Measurements from ENCODE around the gene REEP5. TPM values are rescaled to one million over a fixed set of nuclear protein-coding genes. Genes with fewer than 3 reads are reported as not detected.

The REEP5 gene
- total RNA-seq, 1 experiment from 2014 or later, result 50.5 TPM

DNA sequence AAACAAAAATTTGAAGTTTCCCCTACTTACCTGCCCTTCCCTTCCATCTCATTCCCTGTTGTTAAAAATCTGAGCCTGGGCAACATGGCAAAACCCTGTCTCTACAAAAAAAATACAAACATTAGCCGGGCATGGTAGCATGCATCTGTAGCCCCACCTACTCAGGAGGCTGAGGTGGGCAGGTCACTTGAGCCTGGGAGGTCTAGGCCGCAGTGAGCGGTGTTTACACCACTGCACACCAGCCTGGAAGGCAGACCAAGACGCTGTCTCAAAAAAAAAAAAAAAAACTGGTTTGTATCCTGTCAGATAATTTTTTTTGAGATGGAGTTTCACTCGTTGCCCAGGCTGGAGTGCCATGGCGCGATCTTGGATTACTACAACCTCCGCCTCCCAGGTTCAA lies 16.3 kb upstream of the REEP5 start:
- H3K4me1 ChIP-seq (ENCODE audit: insufficient read depth, low read length, poor library complexity, severe bottlenecking), result no peaks in the 10 kb centered on the region
- DNase-seq (ENCODE audit: low spot score), result no peak
- H3K4me3 ChIP-seq (ENCODE audit: low read depth, low read length, poor library complexity, severe bottlenecking), result no peak overlapping the region
- CTCF ChIA-PET, result no interaction called here
- H3K27me3 ChIP-seq (replicated peaks; ENCODE audit: insufficient read depth, low read depth, low read length, poor library complexity), result no peaks in the 10 kb centered on the region
- intact Hi-C loops (cut with micrococcal nuclease; ENCODE audit: unreplicated experiment), result no loop called here
- BruUV-seq (replicated peaks), result no TSS peak
- no peak for TF ChIP-seq EZH2 (IDR thresholded peaks at IDR 0.05; ENCODE audit: borderline replicate concordance, low read depth, low read length, poor library complexity, severe bottlenecking)
- TF ChIP-seq, protein P1, sequence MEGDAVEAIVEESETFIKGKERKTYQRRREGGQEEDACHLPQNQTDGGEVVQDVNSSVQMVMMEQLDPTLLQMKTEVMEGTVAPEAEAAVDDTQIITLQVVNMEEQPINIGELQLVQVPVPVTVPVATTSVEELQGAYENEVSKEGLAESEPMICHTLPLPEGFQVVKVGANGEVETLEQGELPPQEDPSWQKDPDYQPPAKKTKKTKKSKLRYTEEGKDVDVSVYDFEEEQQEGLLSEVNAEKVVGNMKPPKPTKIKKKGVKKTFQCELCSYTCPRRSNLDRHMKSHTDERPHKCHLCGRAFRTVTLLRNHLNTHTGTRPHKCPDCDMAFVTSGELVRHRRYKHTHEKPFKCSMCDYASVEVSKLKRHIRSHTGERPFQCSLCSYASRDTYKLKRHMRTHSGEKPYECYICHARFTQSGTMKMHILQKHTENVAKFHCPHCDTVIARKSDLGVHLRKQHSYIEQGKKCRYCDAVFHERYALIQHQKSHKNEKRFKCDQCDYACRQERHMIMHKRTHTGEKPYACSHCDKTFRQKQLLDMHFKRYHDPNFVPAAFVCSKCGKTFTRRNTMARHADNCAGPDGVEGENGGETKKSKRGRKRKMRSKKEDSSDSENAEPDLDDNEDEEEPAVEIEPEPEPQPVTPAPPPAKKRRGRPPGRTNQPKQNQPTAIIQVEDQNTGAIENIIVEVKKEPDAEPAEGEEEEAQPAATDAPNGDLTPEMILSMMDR (conservative IDR thresholded peaks at IDR 0.05; ENCODE audit: low read depth, low read length), result no peak
- POLR2A ChIA-PET (ENCODE audit: low non-redundant PET), result interaction anchor here (0.7 kb wide), 1 partner anchor 38 kb away, joined by 4 read pairs; the partner anchor contains the start of gene DCP2
- no peaks in the 10 kb centered on the region for H3K9me3 ChIP-seq (ENCODE audit: low read depth, low read length, poor library complexity, severe bottlenecking)
- no peaks in the 10 kb centered on the region for H3K36me3 ChIP-seq (ENCODE audit: insufficient read depth, low read length, poor library complexity, severe bottlenecking)
- H3K27ac ChIP-seq (ENCODE audit: low read depth, low read length, poor library complexity, severe bottlenecking), result no peak overlapping the region

DNA sequence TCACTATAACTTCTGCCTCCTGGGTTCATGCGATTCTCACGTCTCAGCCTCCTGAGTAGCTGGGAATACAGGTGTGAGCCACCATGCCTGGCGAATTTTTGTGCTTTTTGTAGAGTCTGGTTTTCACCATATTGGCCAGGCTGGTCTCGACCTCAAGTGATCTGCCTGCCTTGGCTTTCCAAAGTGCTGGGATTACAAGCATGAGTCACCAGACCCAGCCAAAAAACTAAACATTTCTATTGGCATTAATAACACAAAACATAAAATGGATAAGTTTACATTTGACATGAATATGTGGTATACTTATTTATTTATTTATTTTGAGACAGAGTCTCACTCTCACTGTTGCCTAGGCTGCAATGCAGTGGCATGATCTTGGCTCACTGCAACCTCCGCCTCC lies 13.6 kb upstream of the REEP5 start:
- no peak for DNase-seq (ENCODE audit: low spot score)
- H3K9me3 ChIP-seq (ENCODE audit: low read depth, low read length, poor library complexity, severe bottlenecking), result no peaks in the 10 kb centered on the region
- TF ChIP-seq EZH2 (IDR thresholded peaks at IDR 0.05; ENCODE audit: borderline replicate concordance, low read depth, low read length, poor library complexity, severe bottlenecking), result no peak
- TF ChIP-seq, protein P1 (conservative IDR thresholded peaks at IDR 0.05; ENCODE audit: low read depth, low read length), result no peak
- BruUV-seq (replicated peaks), result no TSS peak
- H3K27me3 ChIP-seq (replicated peaks; ENCODE audit: insufficient read depth, low read depth, low read length, poor library complexity), result no peaks in the 10 kb centered on the region
- no peak overlapping the region for H3K4me3 ChIP-seq (ENCODE audit: low read depth, low read length, poor library complexity, severe bottlenecking)
- intact Hi-C loops (cut with micrococcal nuclease; ENCODE audit: unreplicated experiment), result no loop called here
- H3K36me3 ChIP-seq (ENCODE audit: insufficient read depth, low read length, poor library complexity, severe bottlenecking), result no peaks in the 10 kb centered on the region
- H3K4me1 ChIP-seq (ENCODE audit: insufficient read depth, low read length, poor library complexity, severe bottlenecking), result no peaks in the 10 kb centered on the region
- ChIA-PET CTCF (no interaction called here), POLR2A (ENCODE audit: low non-redundant PET) (no interaction called here)
- no peak overlapping the region for H3K27ac ChIP-seq (ENCODE audit: low read depth, low read length, poor library complexity, severe bottlenecking)

DNA sequence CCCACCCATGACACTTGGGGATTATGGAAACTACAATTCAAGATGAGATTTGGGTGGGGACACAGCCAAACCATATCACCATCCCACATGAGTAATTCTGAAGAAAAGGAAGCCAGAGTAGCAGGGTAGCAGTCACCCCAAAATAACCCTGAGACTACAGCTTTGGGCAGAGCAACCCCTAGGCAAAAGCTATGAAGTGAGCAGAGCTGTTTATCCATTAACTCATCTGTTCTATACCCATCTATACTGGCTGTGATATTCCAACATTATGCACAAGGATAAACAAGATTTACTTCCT lies 12.3 kb upstream of the REEP5 start:
- CTCF ChIA-PET, result no interaction called here
- Histone ChIP-seq H3K36me3 (ENCODE audit: insufficient read depth, low read length, poor library complexity, severe bottlenecking) (no peaks in the 10 kb centered on the region), H3K4me1 (ENCODE audit: insufficient read depth, low read length, poor library complexity, severe bottlenecking) (no peaks in the 10 kb centered on the region), H3K4me3 (ENCODE audit: low read depth, low read length, poor library complexity, severe bottlenecking) (no peak overlapping the region), H3K27me3 (replicated peaks; ENCODE audit: insufficient read depth, low read depth, low read length, poor library complexity) (no peaks in the 10 kb centered on the region), H3K9me3 (ENCODE audit: low read depth, low read length, poor library complexity, severe bottlenecking) (no peaks in the 10 kb centered on the region), H3K27ac (ENCODE audit: low read depth, low read length, poor library complexity, severe bottlenecking) (no peak overlapping the region)
- POLR2A ChIA-PET (ENCODE audit: low non-redundant PET), result no interaction called here
- DNase-seq (ENCODE audit: low spot score), result no peak
- intact Hi-C loops (cut with micrococcal nuclease; ENCODE audit: unreplicated experiment), result no loop called here
- TF ChIP-seq EZH2 (IDR thresholded peaks at IDR 0.05; ENCODE audit: borderline replicate concordance, low read depth, low read length, poor library complexity, severe bottlenecking), result no peak
- BruUV-seq (replicated peaks), result no TSS peak

DNA sequence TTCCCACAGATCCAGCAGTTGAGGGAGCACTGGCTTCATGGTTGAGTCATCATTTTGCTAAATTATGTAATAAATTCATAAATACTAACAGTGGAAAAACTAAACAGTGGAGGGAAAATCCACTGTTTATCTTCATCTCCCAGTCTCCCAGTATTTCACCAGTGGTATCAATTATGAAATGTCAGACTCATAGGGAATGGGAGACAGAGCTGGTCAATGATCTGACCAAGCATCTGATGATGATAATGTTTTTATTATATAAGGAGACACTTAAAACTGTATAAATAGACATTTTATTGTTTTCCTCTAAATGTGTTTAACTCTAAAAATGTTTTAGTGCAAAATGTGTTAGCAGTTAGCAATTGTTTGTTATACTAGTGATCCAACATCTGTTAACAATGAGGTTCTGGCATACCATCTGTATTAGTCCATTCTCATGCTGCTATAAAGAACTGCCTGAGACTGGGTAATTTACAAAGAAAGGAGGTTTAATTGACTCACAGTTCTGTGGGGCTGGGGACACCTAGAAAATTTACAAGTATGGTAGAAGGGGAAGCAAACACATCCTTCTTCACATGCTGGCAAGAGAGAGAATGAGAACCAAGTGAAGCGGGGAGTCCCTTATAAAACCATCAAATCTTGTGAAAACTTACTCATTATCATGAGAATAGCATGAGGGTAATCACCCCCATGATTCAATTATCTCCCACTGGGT lies 11.8 kb upstream of the REEP5 start:
- Histone ChIP-seq H3K4me1 (ENCODE audit: insufficient read depth, low read length, poor library complexity, severe bottlenecking) (no peaks in the 10 kb centered on the region), H3K9me3 (ENCODE audit: low read depth, low read length, poor library complexity, severe bottlenecking) (no peaks in the 10 kb centered on the region), H3K36me3 (ENCODE audit: insufficient read depth, low read length, poor library complexity, severe bottlenecking) (no peaks in the 10 kb centered on the region), H3K4me3 (ENCODE audit: low read depth, low read length, poor library complexity, severe bottlenecking) (no peak overlapping the region), H3K27me3 (replicated peaks; ENCODE audit: insufficient read depth, low read depth, low read length, poor library complexity) (no peaks in the 10 kb centered on the region), H3K27ac (ENCODE audit: low read depth, low read length, poor library complexity, severe bottlenecking) (no peak overlapping the region)
- intact Hi-C loops (cut with micrococcal nuclease; ENCODE audit: unreplicated experiment), result no loop called here
- no TSS peak for BruUV-seq (replicated peaks)
- peak; percentile 33 for DNase-seq (ENCODE audit: low spot score)
- ChIA-PET CTCF (no interaction called here), POLR2A (ENCODE audit: low non-redundant PET) (no interaction called here)
- TF ChIP-seq EZH2 (IDR thresholded peaks at IDR 0.05; ENCODE audit: borderline replicate concordance, low read depth, low read length, poor library complexity, severe bottlenecking), result no peak
- TF ChIP-seq, protein P1 (conservative IDR thresholded peaks at IDR 0.05; ENCODE audit: low read depth, low read length), result no peak
